Muscle of leg (tissue), 11 donors: Measurements from ENCODE around the gene MTUS2. TPM values are rescaled to one million over a fixed set of nuclear protein-coding genes. Genes with fewer than 3 reads are reported as not detected.
A peak's percentile ranks its signal among the peaks of the same experiment; 100 is the strongest.

ENCODE experiments used
- DNase-seq: peaks from one replicate; pipeline ENCODE4 v3.0.0; 2013
- H3K27ac ChIP-seq: one replicate; pipeline ENCODE4 v1.5.1; 2013; ENCODE audit warnings: mild to moderate bottlenecking, low read length, control low read depth
- H3K27me3 ChIP-seq: one replicate; pipeline ENCODE4 v1.6.1; 2013; ENCODE audit warnings: low read length; ENCODE audit not compliant: control insufficient read depth, insufficient read depth
- H3K36me3 ChIP-seq: one replicate; pipeline ENCODE4 v1.6.1; 2013; ENCODE audit warnings: low read length; ENCODE audit not compliant: control insufficient read depth, insufficient read depth
- H3K4me1 ChIP-seq: one replicate; pipeline ENCODE4 v1.6.1; 2013; ENCODE audit warnings: low read length; ENCODE audit not compliant: control insufficient read depth, insufficient read depth
- H3K4me3 ChIP-seq: one replicate; pipeline ENCODE4 v1.5.1; 2013; ENCODE audit warnings: low read length, control low read depth
- H3K9me3 ChIP-seq: replicated peaks from 2 replicates; pipeline ENCODE4 v1.6.1; 2013; ENCODE audit warnings: low read depth, low read length; ENCODE audit not compliant: control insufficient read depth
- WGBS: methylation state at CpG from one replicate; pipeline ENCODE4 v1.1.5; 2013; ENCODE audit warnings: missing lambda C conversion rate; ENCODE audit not compliant: insufficient coverage; 5-methylcytosine and 5-hydroxymethylcytosine counted together
- polyA plus RNA-seq, 8 donors: library from polyadenylated mRNA; unstranded; fragments of 120-200 nt; gene quantifications; one replicate each; pipeline versions ENCODE4 v1.2.1 to v1.2.3, GENCODE V29; 2013; ENCODE audit warnings: inconsistent platforms in 1 of 8, low replicate concordance in 1 of 8; ENCODE audit not compliant: insufficient read length in 8 of 8, insufficient read depth in 1 of 8
- total RNA-seq: library from RNA; stranded (reverse); fragments of 120-200 nt; gene quantifications from one replicate; pipeline ENCODE4 v1.2.4, GENCODE V29; 2013

MTUS2 gene
- total and polyA plus RNA-seq, 9 donors: 11.3 to 29.5 (median 21.7) TPM

DNA sequence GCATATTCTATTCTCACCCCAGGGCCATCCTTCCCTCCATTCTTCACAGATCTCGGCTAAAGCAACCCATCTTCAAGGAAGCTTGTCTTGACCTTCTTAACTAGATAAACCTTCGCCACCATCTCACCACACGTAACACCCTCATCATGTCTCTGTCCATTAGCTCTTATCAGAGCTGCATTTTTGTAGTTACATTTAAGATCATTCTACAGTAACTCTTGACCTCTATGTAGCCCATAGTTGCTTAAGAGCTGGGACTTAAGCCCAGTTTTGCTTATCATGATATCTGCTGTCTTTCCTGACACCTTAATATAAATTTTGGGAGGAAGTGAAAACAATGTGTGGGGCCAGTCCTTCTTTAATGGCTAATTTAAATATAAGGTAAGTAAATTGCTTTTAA is 345.1 kb downstream of the MTUS2 start:
- H3K27ac ChIP-seq: no peak overlapping the region
- no peak overlapping the region for H3K4me3 ChIP-seq
- no peaks in the 10 kb centered on the region for H3K27me3 ChIP-seq
- H3K9me3 ChIP-seq: no peaks in the 10 kb centered on the region
- DNase-seq: no peak
- 92% methylated on average over 3 of the region's 3 CpGs for WGBS
- H3K36me3 ChIP-seq: no peaks in the 10 kb centered on the region
- H3K4me1 ChIP-seq: no peaks in the 10 kb centered on the region

- Histone ChIP-seq H3K4me3 (no peak overlapping the region), H3K27me3 (no peaks in the 10 kb centered on the region), H3K36me3 (no peaks in the 10 kb centered on the region), H3K4me1 (no peaks in the 10 kb centered on the region), H3K27ac (no peak overlapping the region), H3K9me3 (no peaks in the 10 kb centered on the region)
- no peak for DNase-seq
- WGBS: 55% methylated on average over 2 of the region's 2 CpGs
Measured at GRCh38 chr13:29165840-29166239, 345.7 kb downstream of the MTUS2 start.

- peak; percentile 75 for DNase-seq
- no CpG with 5 or more reads among the region's 4 CpGs for WGBS
- H3K9me3 ChIP-seq: no peaks in the 10 kb centered on the region
- H3K27ac ChIP-seq: no peak overlapping the region
- H3K4me1 ChIP-seq: no peaks in the 10 kb centered on the region
- no peaks in the 10 kb centered on the region for H3K36me3 ChIP-seq
- H3K27me3 ChIP-seq: no peaks in the 10 kb centered on the region
- no peak overlapping the region for H3K4me3 ChIP-seq
Measured at GRCh38 chr13:29170436-29171082, 350.4 kb downstream of the MTUS2 start.

- H3K27ac ChIP-seq: no peak overlapping the region
- H3K36me3 ChIP-seq: no peaks in the 10 kb centered on the region
- H3K4me1 ChIP-seq: no peaks in the 10 kb centered on the region
- 75% methylated on average over 2 of the region's 3 CpGs for WGBS
- no peak for DNase-seq
- no peak overlapping the region for H3K4me3 ChIP-seq
- no peaks in the 10 kb centered on the region for H3K27me3 ChIP-seq
- H3K9me3 ChIP-seq: no peaks in the 10 kb centered on the region
Measured at GRCh38 chr13:29171244-29171643, 351.1 kb downstream of the MTUS2 start.

GRCh38 chr13:29174093-29174492 is 354.0 kb downstream of the MTUS2 start:
- Histone ChIP-seq H3K27ac (no peak overlapping the region), H3K36me3 (no peaks in the 10 kb centered on the region), H3K4me1 (no peaks in the 10 kb centered on the region), H3K4me3 (no peak overlapping the region), H3K27me3 (no peaks in the 10 kb centered on the region), H3K9me3 (no peaks in the 10 kb centered on the region)
- no peak for DNase-seq
- 57% methylated on average over 1 of the region's 3 CpGs for WGBS

DNA sequence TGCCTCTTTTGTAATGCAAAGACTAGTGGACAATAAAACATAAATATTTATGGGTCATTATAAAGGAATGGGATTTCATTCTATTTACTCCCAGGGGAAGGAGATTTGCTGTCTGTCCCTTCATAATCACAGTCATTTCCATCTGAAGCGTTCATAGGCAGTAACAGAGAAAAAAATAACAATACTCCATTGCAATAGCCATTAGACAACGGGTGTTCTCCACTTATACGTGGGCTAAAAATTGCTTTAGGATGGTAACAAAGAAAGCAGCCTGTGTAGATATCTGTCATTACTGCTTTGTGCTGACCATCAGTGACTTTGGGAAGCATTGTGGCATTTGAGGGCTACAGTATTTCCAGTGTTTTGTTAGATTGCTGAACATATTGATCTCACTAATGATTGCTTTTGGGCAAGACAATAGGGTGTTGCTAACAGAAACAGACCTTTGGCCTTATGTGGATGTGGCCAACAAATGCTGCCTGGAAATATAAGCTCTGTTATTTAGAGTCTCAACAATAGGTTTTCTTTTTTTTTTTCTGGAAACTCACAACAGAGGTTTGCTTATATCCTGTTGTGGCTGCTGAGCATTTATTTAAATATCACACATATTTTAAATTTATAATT is 355.2 kb downstream of the MTUS2 start:
- DNase-seq: no peak
- 92% methylated on average over 2 of the region's 3 CpGs for WGBS
- no peaks in the 10 kb centered on the region for H3K36me3 ChIP-seq
- H3K27me3 ChIP-seq: no peaks in the 10 kb centered on the region
- H3K4me1 ChIP-seq: no peaks in the 10 kb centered on the region
- H3K27ac ChIP-seq: no peak overlapping the region
- no peaks in the 10 kb centered on the region for H3K9me3 ChIP-seq
- H3K4me3 ChIP-seq: no peak overlapping the region

GRCh38 chr13:29180055-29180454 is 359.9 kb downstream of the MTUS2 start:
- DNase-seq: no peak
- Histone ChIP-seq H3K4me1 (no peaks in the 10 kb centered on the region), H3K36me3 (no peaks in the 10 kb centered on the region), H3K9me3 (peaks cover under 1% of the 10 kb centered on the region), H3K4me3 (no peak overlapping the region), H3K27ac (no peak overlapping the region), H3K27me3 (no peaks in the 10 kb centered on the region)
- no CpG with 5 or more reads among the region's 1 CpG for WGBS

GRCh38 chr13:29182216-29182615 is 362.1 kb downstream of the MTUS2 start:
- Histone ChIP-seq H3K36me3 (no peaks in the 10 kb centered on the region), H3K9me3 (peaks cover 3% of the 10 kb centered on the region), H3K4me3 (no peak overlapping the region), H3K27ac (no peak overlapping the region), H3K4me1 (no peaks in the 10 kb centered on the region), H3K27me3 (no peaks in the 10 kb centered on the region)
- no CpG with 5 or more reads among the region's 2 CpGs for WGBS
- no peak for DNase-seq

DNA sequence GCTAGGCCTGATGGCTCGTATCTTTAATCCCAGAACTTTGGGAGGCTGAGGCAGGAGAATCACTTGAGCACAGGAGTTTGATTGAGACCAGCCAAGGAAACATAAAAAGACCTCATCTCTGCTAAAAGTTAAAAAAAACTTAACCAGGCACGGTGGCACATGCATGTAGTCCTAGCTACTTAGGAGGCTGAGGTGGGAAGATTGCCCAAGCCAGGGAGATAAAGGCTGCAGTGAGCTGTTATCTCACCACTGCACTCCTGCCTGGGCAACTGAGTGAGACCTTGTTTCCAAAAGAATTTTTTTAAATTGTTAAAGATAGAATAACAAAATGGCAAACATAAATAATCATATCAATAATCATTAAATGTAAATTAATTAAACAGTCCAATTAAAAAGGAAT is 365.8 kb downstream of the MTUS2 start:
- no peaks in the 10 kb centered on the region for H3K36me3 ChIP-seq
- peaks cover 3% of the 10 kb centered on the region for H3K9me3 ChIP-seq
- no CpG with 5 or more reads among the region's 2 CpGs for WGBS
- H3K4me3 ChIP-seq: no peak overlapping the region
- H3K27ac ChIP-seq: no peak overlapping the region
- H3K4me1 ChIP-seq: no peaks in the 10 kb centered on the region
- H3K27me3 ChIP-seq: no peaks in the 10 kb centered on the region
- no peak for DNase-seq

- H3K27ac ChIP-seq: no peak overlapping the region
- 100% methylated on average over 1 of the region's 1 CpG for WGBS
Measured at GRCh38 chr13:29187584-29187983, 367.4 kb downstream of the MTUS2 start.

More at GRCh38 chr13:29187584-29187983, 367.4 kb downstream of the MTUS2 start:
- peaks cover 2% of the 10 kb centered on the region for H3K4me1 ChIP-seq
- no peaks in the 10 kb centered on the region for H3K27me3 ChIP-seq
- no peak overlapping the region for H3K4me3 ChIP-seq
- no peak for DNase-seq
- H3K9me3 ChIP-seq: peaks cover 3% of the 10 kb centered on the region
- no peaks in the 10 kb centered on the region for H3K36me3 ChIP-seq
